ENCODE data around the gene DMKN.

Gene DMKN

DNA sequence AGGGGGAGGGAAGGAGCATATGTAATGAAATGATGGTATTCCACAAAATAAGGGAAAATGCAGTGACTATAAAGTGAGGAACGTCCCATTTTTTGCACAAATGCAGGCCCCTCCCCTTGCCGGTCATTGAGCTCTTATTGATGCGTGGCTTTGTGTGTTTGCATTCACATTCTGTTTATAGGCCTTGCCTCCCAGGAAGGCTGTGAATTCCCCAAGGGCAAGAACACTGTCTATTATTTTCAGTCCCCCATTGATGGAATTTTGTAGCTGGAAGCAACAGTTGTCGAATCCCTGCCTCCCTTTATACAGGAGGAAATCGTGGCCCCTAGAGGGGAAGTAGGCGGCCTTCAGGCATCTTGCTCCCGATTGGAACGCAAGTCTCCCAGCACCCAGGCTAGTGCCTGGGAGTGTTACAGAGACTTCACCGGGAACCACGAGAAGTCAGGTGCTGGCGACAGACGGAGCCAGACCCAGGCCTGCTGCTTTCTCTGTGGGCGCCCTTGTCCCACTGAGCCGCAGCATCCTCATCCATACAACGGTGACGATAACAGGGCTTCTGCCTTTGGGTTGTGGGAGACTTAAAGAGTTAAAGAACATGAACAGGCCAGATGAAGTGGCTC lies 7.8 kb upstream of the DMKN start:
- Histone ChIP-seq H3K4me1 (no peaks in the 10 kb centered on the region), H3K9ac (no peak overlapping the region), H3K79me2 (no peaks in the 10 kb centered on the region), H3K27me3 (ENCODE audit: control insufficient read depth, insufficient read depth, low read length) (no peaks in the 10 kb centered on the region), H3K27ac (no peak overlapping the region), H3K4me3 (ENCODE audit: low read depth, low read length) (no peak overlapping the region), H3K36me3 (ENCODE audit: control insufficient read depth, insufficient read depth, low read length) (no peaks in the 10 kb centered on the region), H3K4me2 (ENCODE audit: low read length) (no peak overlapping the region), H3K9me3 (ENCODE audit: control insufficient read depth, low read length) (no peaks in the 10 kb centered on the region), H2AFZ (no peak overlapping the region)
- TF ChIP-seq, protein P1, sequence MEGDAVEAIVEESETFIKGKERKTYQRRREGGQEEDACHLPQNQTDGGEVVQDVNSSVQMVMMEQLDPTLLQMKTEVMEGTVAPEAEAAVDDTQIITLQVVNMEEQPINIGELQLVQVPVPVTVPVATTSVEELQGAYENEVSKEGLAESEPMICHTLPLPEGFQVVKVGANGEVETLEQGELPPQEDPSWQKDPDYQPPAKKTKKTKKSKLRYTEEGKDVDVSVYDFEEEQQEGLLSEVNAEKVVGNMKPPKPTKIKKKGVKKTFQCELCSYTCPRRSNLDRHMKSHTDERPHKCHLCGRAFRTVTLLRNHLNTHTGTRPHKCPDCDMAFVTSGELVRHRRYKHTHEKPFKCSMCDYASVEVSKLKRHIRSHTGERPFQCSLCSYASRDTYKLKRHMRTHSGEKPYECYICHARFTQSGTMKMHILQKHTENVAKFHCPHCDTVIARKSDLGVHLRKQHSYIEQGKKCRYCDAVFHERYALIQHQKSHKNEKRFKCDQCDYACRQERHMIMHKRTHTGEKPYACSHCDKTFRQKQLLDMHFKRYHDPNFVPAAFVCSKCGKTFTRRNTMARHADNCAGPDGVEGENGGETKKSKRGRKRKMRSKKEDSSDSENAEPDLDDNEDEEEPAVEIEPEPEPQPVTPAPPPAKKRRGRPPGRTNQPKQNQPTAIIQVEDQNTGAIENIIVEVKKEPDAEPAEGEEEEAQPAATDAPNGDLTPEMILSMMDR (IDR thresholded peaks at IDR 0.05), result no peak

- Histone ChIP-seq H3K4me2 (ENCODE audit: low read length) (no peak overlapping the region), H3K9me3 (ENCODE audit: control insufficient read depth, low read length) (no peaks in the 10 kb centered on the region), H3K36me3 (ENCODE audit: control insufficient read depth, insufficient read depth, low read length) (no peaks in the 10 kb centered on the region), H3K4me3 (ENCODE audit: low read depth, low read length) (no peak overlapping the region), H3K4me1 (no peaks in the 10 kb centered on the region), H3K27ac (no peak overlapping the region), H3K79me2 (no peaks in the 10 kb centered on the region), H3K27me3 (ENCODE audit: control insufficient read depth, insufficient read depth, low read length) (no peaks in the 10 kb centered on the region), H3K9ac (no peak overlapping the region), H2AFZ (no peak overlapping the region)
- TF ChIP-seq, protein P1 (IDR thresholded peaks at IDR 0.05), result no peak
These were observed 5.8 kb upstream of the DMKN start for GRCh38 chr19:35519291-35519690.

- Histone ChIP-seq H3K36me3 (ENCODE audit: control insufficient read depth, insufficient read depth, low read length) (no peaks in the 10 kb centered on the region), H3K9ac (no peak overlapping the region), H2AFZ (no peak overlapping the region), H3K27ac (no peak overlapping the region), H3K4me1 (no peaks in the 10 kb centered on the region), H3K4me2 (ENCODE audit: low read length) (no peak overlapping the region), H3K9me3 (ENCODE audit: control insufficient read depth, low read length) (no peaks in the 10 kb centered on the region), H3K4me3 (ENCODE audit: low read depth, low read length) (no peak overlapping the region), H3K79me2 (no peaks in the 10 kb centered on the region), H3K27me3 (ENCODE audit: control insufficient read depth, insufficient read depth, low read length) (no peaks in the 10 kb centered on the region)
- TF ChIP-seq, protein P1 (IDR thresholded peaks at IDR 0.05), result no peak
These were observed 4.9 kb upstream of the DMKN start for GRCh38 chr19:35518313-35518712.

- Histone ChIP-seq H3K9ac (no peak overlapping the region), H3K4me1 (no peaks in the 10 kb centered on the region), H3K4me2 (ENCODE audit: low read length) (no peak overlapping the region), H3K79me2 (no peaks in the 10 kb centered on the region), H2AFZ (no peak overlapping the region), H3K27me3 (ENCODE audit: control insufficient read depth, insufficient read depth, low read length) (no peaks in the 10 kb centered on the region), H3K36me3 (ENCODE audit: control insufficient read depth, insufficient read depth, low read length) (no peaks in the 10 kb centered on the region), H3K27ac (no peak overlapping the region), H3K9me3 (ENCODE audit: control insufficient read depth, low read length) (no peaks in the 10 kb centered on the region), H3K4me3 (ENCODE audit: low read depth, low read length) (no peak overlapping the region)
- TF ChIP-seq, protein P1 (IDR thresholded peaks at IDR 0.05), result no peak
These were observed 3.9 kb upstream of the DMKN start for GRCh38 chr19:35517342-35517741.

DNA sequence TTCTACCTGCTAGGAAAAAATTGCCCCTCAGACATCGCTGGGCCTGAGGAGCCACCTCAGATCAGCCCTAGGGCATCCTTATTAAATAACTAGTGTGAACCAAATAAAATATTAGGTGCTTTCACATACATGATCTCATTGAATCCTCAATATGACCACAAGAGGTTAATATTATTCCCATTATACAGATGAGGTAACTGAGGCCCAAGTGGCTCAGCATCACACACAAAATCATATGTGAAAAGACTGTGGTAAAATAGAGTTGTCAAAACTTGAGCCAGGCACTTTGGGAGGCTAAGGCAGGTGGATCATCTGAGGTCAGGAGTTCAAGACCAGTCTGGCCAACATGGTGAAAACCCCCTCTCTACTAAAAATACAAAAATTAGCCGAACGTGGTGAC lies 2.9 kb upstream of the DMKN start:
- H3K36me3 ChIP-seq (ENCODE audit: control insufficient read depth, insufficient read depth, low read length), result no peaks in the 10 kb centered on the region
- H3K27me3 ChIP-seq (ENCODE audit: control insufficient read depth, insufficient read depth, low read length), result no peaks in the 10 kb centered on the region
- no peaks in the 10 kb centered on the region for H3K4me1 ChIP-seq
- H3K9me3 ChIP-seq (ENCODE audit: control insufficient read depth, low read length), result no peaks in the 10 kb centered on the region
- H3K4me3 ChIP-seq (ENCODE audit: low read depth, low read length), result no peak overlapping the region
- H3K79me2 ChIP-seq, result no peaks in the 10 kb centered on the region
- H3K9ac ChIP-seq, result no peak overlapping the region
- no peak overlapping the region for H3K27ac ChIP-seq
- H3K4me2 ChIP-seq (ENCODE audit: low read length), result no peak overlapping the region
- H2AFZ ChIP-seq, result no peak overlapping the region
- TF ChIP-seq, protein P1 (IDR thresholded peaks at IDR 0.05), result no peak
